ENCODE results near the gene FAM83G.

DNA sequence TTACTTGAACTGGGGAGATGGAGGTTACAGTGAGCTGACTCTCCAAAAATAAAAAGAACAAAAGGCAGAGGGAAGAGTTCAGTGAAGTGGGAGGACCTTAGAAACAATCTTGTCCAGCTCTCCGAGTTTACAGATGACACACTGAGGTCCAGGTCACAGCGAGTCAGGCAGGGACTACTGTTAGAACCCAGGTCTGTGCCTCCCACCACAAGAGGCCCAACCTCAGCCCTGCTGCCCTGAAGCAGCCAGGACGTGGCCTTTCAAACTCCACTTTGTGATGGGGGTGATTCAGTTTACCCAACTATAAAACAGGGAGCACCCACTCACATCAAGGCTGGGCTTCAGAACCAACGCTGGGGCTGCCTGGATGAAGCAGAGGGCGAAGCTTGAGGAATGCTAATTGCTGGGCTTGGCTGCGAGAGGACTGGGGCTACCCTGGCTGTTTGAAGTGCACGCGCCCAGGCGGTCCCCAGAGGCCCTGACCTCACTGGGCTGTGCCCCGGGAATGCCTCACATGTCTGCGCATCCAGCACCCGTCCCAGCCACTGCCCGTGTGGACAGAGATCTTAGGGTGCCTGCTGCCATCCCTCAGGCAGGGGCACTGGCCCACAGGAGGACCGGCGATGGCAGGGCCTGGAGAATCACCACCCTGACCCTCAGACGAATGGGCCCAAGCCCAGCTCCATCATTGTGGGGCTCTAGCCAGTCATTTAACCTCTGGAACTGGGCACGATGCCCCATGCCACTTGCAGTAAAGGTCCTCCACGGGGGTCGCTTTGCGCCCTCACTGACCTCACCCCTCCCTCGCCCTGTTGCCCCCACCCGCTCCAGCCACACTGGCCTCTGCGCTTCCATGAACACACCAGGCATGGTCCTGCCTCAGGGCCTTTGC is 41.2 kb downstream of the FAM83G start:
- TF ChIP-seq, protein P1, sequence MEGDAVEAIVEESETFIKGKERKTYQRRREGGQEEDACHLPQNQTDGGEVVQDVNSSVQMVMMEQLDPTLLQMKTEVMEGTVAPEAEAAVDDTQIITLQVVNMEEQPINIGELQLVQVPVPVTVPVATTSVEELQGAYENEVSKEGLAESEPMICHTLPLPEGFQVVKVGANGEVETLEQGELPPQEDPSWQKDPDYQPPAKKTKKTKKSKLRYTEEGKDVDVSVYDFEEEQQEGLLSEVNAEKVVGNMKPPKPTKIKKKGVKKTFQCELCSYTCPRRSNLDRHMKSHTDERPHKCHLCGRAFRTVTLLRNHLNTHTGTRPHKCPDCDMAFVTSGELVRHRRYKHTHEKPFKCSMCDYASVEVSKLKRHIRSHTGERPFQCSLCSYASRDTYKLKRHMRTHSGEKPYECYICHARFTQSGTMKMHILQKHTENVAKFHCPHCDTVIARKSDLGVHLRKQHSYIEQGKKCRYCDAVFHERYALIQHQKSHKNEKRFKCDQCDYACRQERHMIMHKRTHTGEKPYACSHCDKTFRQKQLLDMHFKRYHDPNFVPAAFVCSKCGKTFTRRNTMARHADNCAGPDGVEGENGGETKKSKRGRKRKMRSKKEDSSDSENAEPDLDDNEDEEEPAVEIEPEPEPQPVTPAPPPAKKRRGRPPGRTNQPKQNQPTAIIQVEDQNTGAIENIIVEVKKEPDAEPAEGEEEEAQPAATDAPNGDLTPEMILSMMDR (IDR thresholded peaks at IDR 0.05), result no peak
- TF ChIP-seq POLR2A (IDR thresholded peaks at IDR 0.05), result no peak

Data from testis (tissue), 2 donors.